Measurements from ENCODE around the gene IFNA1. TPM values are rescaled to one million over a fixed set of nuclear protein-coding genes. Genes with fewer than 3 reads are reported as not detected.
A peak's percentile ranks its signal among the peaks of the same experiment; 100 is the strongest.

The IFNA1 gene
- total and polyA plus RNA-seq, 2 donors (not counting 1 experiment from before 2014, with no cell fraction given), result not detected

GRCh38 chr9:21415493-21416267 lies 24.6 kb upstream of the IFNA1 start:
- Histone ChIP-seq H3K36me3 (ENCODE audit: control insufficient read depth, insufficient read depth, low read length) (no peaks in the 10 kb centered on the region), H3K4me2 (ENCODE audit: extremely low read depth, insufficient read depth, low read length) (no peak overlapping the region), H3K9ac (ENCODE audit: insufficient read depth, low read length) (no peak overlapping the region), H3K9me3 (ENCODE audit: control insufficient read depth, insufficient read depth, low read depth, low read length) (no peaks in the 10 kb centered on the region), H3K27me3 (ENCODE audit: control insufficient read depth, insufficient read depth, low read length) (peaks cover 2% of the 10 kb centered on the region), H3K27ac (ENCODE audit: insufficient read depth, low read length) (no peak overlapping the region), H3K4me1 (ENCODE audit: control insufficient read depth, extremely low read depth, insufficient read depth, low read length) (no peaks in the 10 kb centered on the region), H4K20me1 (ENCODE audit: control insufficient read depth, extremely low read depth, insufficient read depth, low read length) (no peaks in the 10 kb centered on the region), H2AFZ (ENCODE audit: low read length) (no peak overlapping the region), H3K79me2 (ENCODE audit: control insufficient read depth, insufficient read depth, low read length) (no peaks in the 10 kb centered on the region), H3K4me3 (replicated peaks in 1 of 4; ENCODE audit: control extremely low read depth in 1 of 4, insufficient read depth in 1 of 4, low read depth in 3 of 4, low read length in 4 of 4) (no peak overlapping the region)
- DNase-seq (ENCODE audit: low read depth in 2 of 2), result peak in 1 of 2 donors; percentile 78
- TF ChIP-seq EZH2 (IDR thresholded peaks at IDR 0.05; ENCODE audit: low read length, missing control alignments), result no peak
- TF ChIP-seq, protein P1, sequence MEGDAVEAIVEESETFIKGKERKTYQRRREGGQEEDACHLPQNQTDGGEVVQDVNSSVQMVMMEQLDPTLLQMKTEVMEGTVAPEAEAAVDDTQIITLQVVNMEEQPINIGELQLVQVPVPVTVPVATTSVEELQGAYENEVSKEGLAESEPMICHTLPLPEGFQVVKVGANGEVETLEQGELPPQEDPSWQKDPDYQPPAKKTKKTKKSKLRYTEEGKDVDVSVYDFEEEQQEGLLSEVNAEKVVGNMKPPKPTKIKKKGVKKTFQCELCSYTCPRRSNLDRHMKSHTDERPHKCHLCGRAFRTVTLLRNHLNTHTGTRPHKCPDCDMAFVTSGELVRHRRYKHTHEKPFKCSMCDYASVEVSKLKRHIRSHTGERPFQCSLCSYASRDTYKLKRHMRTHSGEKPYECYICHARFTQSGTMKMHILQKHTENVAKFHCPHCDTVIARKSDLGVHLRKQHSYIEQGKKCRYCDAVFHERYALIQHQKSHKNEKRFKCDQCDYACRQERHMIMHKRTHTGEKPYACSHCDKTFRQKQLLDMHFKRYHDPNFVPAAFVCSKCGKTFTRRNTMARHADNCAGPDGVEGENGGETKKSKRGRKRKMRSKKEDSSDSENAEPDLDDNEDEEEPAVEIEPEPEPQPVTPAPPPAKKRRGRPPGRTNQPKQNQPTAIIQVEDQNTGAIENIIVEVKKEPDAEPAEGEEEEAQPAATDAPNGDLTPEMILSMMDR (conservative IDR thresholded peaks at IDR 0.05 in 1 of 2, IDR thresholded peaks at IDR 0.05 in 1 of 2; ENCODE audit: low read depth in 1 of 2, low read length in 2 of 2), result no peak

DNA sequence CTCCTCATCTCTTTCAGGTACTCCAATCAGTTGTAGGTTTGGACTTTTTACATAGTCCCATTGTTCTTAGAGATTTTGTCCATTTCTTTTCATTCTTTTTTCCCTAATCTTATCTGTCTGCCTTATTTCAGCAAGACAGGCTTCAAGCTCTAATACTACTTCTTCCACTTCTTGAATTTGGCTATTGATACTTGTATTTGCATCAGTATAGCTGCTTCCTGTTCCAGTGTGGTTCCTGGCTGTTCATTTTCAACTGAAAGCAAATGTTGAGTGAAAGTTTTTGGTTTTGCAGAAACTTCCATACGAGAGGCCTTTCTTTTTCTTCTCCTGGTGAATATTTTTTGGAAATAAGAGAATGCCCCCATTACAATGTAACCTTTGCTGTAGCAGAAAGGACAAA lies 12.0 kb upstream of the IFNA1 start:
- Histone ChIP-seq H3K4me2 (ENCODE audit: extremely low read depth, insufficient read depth, low read length) (no peak overlapping the region), H3K27me3 (ENCODE audit: control insufficient read depth, insufficient read depth, low read length) (peaks cover 10% of the 10 kb centered on the region), H4K20me1 (ENCODE audit: control insufficient read depth, extremely low read depth, insufficient read depth, low read length) (no peaks in the 10 kb centered on the region), H3K9me3 (ENCODE audit: control insufficient read depth, insufficient read depth, low read depth, low read length) (no peaks in the 10 kb centered on the region), H3K4me3 (replicated peaks in 1 of 4; ENCODE audit: control extremely low read depth in 1 of 4, insufficient read depth in 1 of 4, low read depth in 3 of 4, low read length in 4 of 4) (no peak overlapping the region), H3K36me3 (ENCODE audit: control insufficient read depth, insufficient read depth, low read length) (no peaks in the 10 kb centered on the region), H3K4me1 (ENCODE audit: control insufficient read depth, extremely low read depth, insufficient read depth, low read length) (no peaks in the 10 kb centered on the region), H3K9ac (ENCODE audit: insufficient read depth, low read length) (no peak overlapping the region), H2AFZ (ENCODE audit: low read length) (no peak overlapping the region), H3K79me2 (ENCODE audit: control insufficient read depth, insufficient read depth, low read length) (no peaks in the 10 kb centered on the region), H3K27ac (ENCODE audit: insufficient read depth, low read length) (no peak overlapping the region)
- TF ChIP-seq, protein P1 (conservative IDR thresholded peaks at IDR 0.05 in 1 of 2, IDR thresholded peaks at IDR 0.05 in 1 of 2; ENCODE audit: low read depth in 1 of 2, low read length in 2 of 2), result no peak
- TF ChIP-seq EZH2 (IDR thresholded peaks at IDR 0.05; ENCODE audit: low read length, missing control alignments), result no peak
- no peak for DNase-seq (ENCODE audit: low read depth in 2 of 2)

- no peak overlapping the region for H2AFZ ChIP-seq (ENCODE audit: low read length)
- DNase-seq (ENCODE audit: low read depth in 2 of 2), result no peak
- H3K9ac ChIP-seq (ENCODE audit: insufficient read depth, low read length), result no peak overlapping the region
- H3K9me3 ChIP-seq (ENCODE audit: control insufficient read depth, insufficient read depth, low read depth, low read length), result no peaks in the 10 kb centered on the region
- no peaks in the 10 kb centered on the region for H4K20me1 ChIP-seq (ENCODE audit: control insufficient read depth, extremely low read depth, insufficient read depth, low read length)
- no peaks in the 10 kb centered on the region for H3K79me2 ChIP-seq (ENCODE audit: control insufficient read depth, insufficient read depth, low read length)
- TF ChIP-seq EZH2 (IDR thresholded peaks at IDR 0.05; ENCODE audit: low read length, missing control alignments), result no peak
- TF ChIP-seq, protein P1 (conservative IDR thresholded peaks at IDR 0.05 in 1 of 2, IDR thresholded peaks at IDR 0.05 in 1 of 2; ENCODE audit: low read depth in 1 of 2, low read length in 2 of 2), result no peak
- H3K4me1 ChIP-seq (ENCODE audit: control insufficient read depth, extremely low read depth, insufficient read depth, low read length), result no peaks in the 10 kb centered on the region
- no peaks in the 10 kb centered on the region for H3K36me3 ChIP-seq (ENCODE audit: control insufficient read depth, insufficient read depth, low read length)
- H3K27me3 ChIP-seq (ENCODE audit: control insufficient read depth, insufficient read depth, low read length), result peaks cover 10% of the 10 kb centered on the region
- H3K4me2 ChIP-seq (ENCODE audit: extremely low read depth, insufficient read depth, low read length), result no peak overlapping the region
- no peak overlapping the region for H3K4me3 ChIP-seq (replicated peaks in 1 of 4; ENCODE audit: control extremely low read depth in 1 of 4, insufficient read depth in 1 of 4, low read depth in 3 of 4, low read length in 4 of 4)
- H3K27ac ChIP-seq (ENCODE audit: insufficient read depth, low read length), result no peak overlapping the region
Observed at GRCh38 chr9:21429191-21429590, 11.0 kb upstream of the IFNA1 start.

Data from fibroblast of lung (primary cell).